Lung (tissue), 12 donors: ENCODE data around the gene AAGAB. TPM values are rescaled to one million over a fixed set of nuclear protein-coding genes. Genes with fewer than 3 reads are reported as not detected.

ENCODE experiments used
- ATAC-seq: fragments of 200-7000 bp; cut with Tn5 transposase; one replicate; pipeline ENCODE4 v1.9.1; 2020; ENCODE audit warnings: moderate number of reproducible peaks; ENCODE audit not compliant: insufficient read depth, low FRiP score
- DNase-seq, 3 donors: peaks; one replicate each; pipeline ENCODE4 v3.0.0-alpha.2; 2013 to 2017
- H3K27ac ChIP-seq, 2 donors: one replicate each; pipeline ENCODE4 v1.5.1; 2013; ENCODE audit warnings: mild to moderate bottlenecking in 2 of 2, moderate library complexity in 2 of 2, control low read depth in 1 of 2, inconsistent platforms in 1 of 2, low read depth in 1 of 2, low read length in 1 of 2
- H3K27me3 ChIP-seq, 3 donors: one replicate each; pipeline ENCODE4 v1.5.1; 2013; ENCODE audit warnings: low read length in 2 of 3; ENCODE audit not compliant: control insufficient read depth in 3 of 3, insufficient read depth in 3 of 3
- H3K36me3 ChIP-seq, 4 donors: one replicate each; pipeline ENCODE4 v1.5.1; 2013; ENCODE audit warnings: low read length in 4 of 4, mild to moderate bottlenecking in 1 of 4, moderate library complexity in 1 of 4; ENCODE audit not compliant: control insufficient read depth in 4 of 4, insufficient read depth in 4 of 4
- H3K4me1 ChIP-seq, 5 donors: one replicate each; pipeline ENCODE4 v1.5.1; 2013; ENCODE audit warnings: low read length in 5 of 5, mild to moderate bottlenecking in 2 of 5, moderate library complexity in 1 of 5; ENCODE audit not compliant: control insufficient read depth in 5 of 5, insufficient read depth in 5 of 5
- H3K4me3 ChIP-seq: one replicate; pipeline ENCODE4 v1.5.1; 2013; ENCODE audit warnings: mild to moderate bottlenecking, control low read depth, moderate library complexity
- H3K9ac ChIP-seq, 2 donors: one replicate each; pipeline ENCODE4 v1.5.1; 2013; ENCODE audit warnings: low read length in 2 of 2, control low read depth in 1 of 2; ENCODE audit not compliant: insufficient read depth in 1 of 2
- H3K9me3 ChIP-seq, 4 donors: one replicate each; pipeline ENCODE4 v1.5.1; 2013; ENCODE audit warnings: low read length in 3 of 4, mild to moderate bottlenecking in 1 of 4, moderate library complexity in 1 of 4; ENCODE audit not compliant: control insufficient read depth in 4 of 4, insufficient read depth in 3 of 4
- WGBS, 2 donors: extraction: QIAGEN DNeasy Blood & Tissue Kit; methylation state at CpG; one replicate each; pipeline ENCODE4 v1.1.7; 2013; 5-methylcytosine and 5-hydroxymethylcytosine counted together
- polyA plus RNA-seq, 2 donors: library from polyadenylated mRNA; stranded (reverse); fragments of 200-250 nt; gene quantifications; one replicate each; pipeline ENCODE4 v1.2.1, GENCODE V29; 2013
- total RNA-seq, 2 donors: library from RNA; depleted of rRNA in 1 of 2; stranded (reverse); fragments of >200 nt in 1 of 2; gene quantifications; one replicate each; pipeline ENCODE4 v1.2.1, GENCODE V29; 2014 to 2021
- TF ChIP-seq, protein P1 (sequence below): IDR thresholded peaks from 2 replicates; pipeline ENCODE4 v1.5.1; 2012; ENCODE audit warnings: mild to moderate bottlenecking; ENCODE audit errors: control extremely low read depth, extremely low read depth
- donor health status: control.
- donor health status: control.
- donor health status: Bipolar disorder and iron deficiency.
- donor health status: healthy.
- donor health status: DM: yes; HTN: yes; CAD: no.

AAGAB gene
- total and polyA plus RNA-seq, 4 donors: 11.5 to 34.5 (median 26.4) TPM

DNA sequence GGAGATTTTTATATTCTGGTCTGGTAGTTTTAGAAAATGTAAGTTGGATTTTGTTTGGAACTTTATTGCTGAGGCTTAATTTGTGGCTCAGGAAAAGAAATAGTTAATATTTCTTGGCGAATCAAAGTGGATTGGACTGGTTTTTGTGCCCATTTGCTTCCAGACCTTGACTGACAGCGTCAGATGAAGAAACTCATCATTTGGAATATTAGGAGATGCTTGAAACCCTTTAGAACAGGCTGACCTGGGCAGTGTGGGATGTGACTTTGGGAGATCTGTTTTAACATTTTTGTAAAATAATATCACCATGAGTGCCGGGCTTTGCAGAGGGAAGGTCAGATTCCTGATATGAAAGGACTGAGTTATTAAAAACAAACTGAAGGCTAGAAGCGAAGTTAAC, 83.0 kb downstream of the AAGAB start:
- no peak for DNase-seq
- WGBS, 2 donors: 87 to 90% methylated on average over 4 of the region's 4 CpGs
- Histone ChIP-seq H3K4me1 (peaks cover 7 to 47% (median 23%) of the 10 kb centered on the region in 5 donors), H3K9me3 (no peaks in the 10 kb centered on the region), H3K27ac (no peak overlapping the region), H3K9ac (no peak overlapping the region), H3K36me3 (peaks cover 4 to 42% (median 27%) of the 10 kb centered on the region in 4 donors), H3K4me3 (no peak overlapping the region), H3K27me3 (no peaks in the 10 kb centered on the region)
- TF ChIP-seq, protein P1, sequence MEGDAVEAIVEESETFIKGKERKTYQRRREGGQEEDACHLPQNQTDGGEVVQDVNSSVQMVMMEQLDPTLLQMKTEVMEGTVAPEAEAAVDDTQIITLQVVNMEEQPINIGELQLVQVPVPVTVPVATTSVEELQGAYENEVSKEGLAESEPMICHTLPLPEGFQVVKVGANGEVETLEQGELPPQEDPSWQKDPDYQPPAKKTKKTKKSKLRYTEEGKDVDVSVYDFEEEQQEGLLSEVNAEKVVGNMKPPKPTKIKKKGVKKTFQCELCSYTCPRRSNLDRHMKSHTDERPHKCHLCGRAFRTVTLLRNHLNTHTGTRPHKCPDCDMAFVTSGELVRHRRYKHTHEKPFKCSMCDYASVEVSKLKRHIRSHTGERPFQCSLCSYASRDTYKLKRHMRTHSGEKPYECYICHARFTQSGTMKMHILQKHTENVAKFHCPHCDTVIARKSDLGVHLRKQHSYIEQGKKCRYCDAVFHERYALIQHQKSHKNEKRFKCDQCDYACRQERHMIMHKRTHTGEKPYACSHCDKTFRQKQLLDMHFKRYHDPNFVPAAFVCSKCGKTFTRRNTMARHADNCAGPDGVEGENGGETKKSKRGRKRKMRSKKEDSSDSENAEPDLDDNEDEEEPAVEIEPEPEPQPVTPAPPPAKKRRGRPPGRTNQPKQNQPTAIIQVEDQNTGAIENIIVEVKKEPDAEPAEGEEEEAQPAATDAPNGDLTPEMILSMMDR: no peak
- ATAC-seq: no peak

DNA sequence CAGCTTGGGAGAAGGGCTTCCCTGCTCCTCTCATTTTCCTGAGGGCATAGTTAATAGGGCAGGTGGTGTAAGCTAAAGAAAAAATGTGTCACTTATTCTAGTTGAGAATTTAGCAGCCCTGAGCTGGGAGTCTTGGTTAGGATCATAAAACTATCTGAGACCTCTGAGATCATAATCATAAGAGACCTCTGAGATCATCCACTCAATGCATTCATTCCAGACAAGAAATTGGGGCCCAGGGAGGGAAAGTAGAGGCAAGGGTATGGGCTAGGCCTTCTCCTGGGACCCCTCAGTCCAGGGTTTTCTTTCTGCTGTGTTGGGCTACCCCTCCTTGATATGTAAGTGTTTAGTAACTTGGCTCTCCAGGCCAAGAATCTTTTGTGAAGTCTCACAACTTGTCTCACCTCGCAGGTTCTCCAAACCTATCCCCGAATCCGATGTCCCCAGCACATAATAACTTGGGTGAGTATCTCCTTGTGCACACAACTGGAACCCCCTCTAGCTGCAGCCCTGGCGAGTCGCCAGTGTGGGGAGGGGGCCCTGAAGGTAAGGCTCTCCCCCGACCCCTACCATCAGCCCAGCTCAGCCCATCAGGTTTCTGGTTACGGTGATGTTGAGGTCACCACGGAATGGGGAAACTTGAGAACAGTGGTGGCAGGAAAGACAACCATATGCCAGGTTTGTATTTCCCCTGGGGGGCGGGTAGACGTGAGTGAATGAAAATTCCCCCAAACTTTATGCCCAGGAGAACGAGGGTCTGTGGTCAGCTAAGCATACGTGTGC, 84.1 kb downstream of the AAGAB start:
- Histone ChIP-seq H3K36me3 (peaks cover 4 to 39% (median 30%) of the 10 kb centered on the region in 4 donors), H3K4me1 (peaks cover 0 to 46% (median 15%) of the 10 kb centered on the region in 5 donors), H3K9ac (no peak overlapping the region), H3K4me3 (no peak overlapping the region), H3K27me3 (no peaks in the 10 kb centered on the region), H3K27ac (peak overlapping the region in 1 of 2 donors; percentile 34), H3K9me3 (no peaks in the 10 kb centered on the region)
- DNase-seq (no peak), ATAC-seq (no peak)
- WGBS, 2 donors: 87 to 88% methylated on average over 12 of the region's 12 CpGs
- TF ChIP-seq, protein P1: no peak

DNA sequence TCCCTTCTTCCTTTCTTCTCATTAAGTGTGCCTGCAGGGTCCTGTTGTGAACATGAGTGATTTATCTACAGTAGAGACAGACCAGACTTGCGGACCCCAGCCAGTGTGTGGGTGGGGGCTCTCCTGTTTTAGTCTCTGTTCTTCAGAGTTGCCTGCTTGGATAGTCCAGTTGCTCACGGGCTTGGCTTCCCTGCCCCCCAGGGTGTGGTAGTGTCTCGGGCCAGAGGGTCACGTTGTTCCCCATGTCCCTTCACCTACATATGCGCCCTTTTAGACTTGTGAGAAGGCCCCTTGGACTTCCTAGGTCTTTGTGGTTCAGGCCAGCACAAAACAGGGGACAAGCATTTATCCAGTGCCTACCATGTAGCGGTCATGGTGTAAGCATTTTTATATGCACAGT, 85.8 kb downstream of the AAGAB start:
- DNase-seq: no peak
- Histone ChIP-seq H3K4me3 (no peak overlapping the region), H3K27me3 (no peaks in the 10 kb centered on the region), H3K4me1 (peaks cover 2 to 49% (median 19%) of the 10 kb centered on the region in 5 donors), H3K9me3 (no peaks in the 10 kb centered on the region), H3K27ac (peak overlapping the region in 1 of 2 donors; percentile 17), H3K9ac (no peak overlapping the region), H3K36me3 (peaks cover 4 to 32% (median 27%) of the 10 kb centered on the region in 4 donors)
- 89 to 97% methylated on average over 6 of the region's 6 CpGs for WGBS, 2 donors
- TF ChIP-seq, protein P1: no peak
- ATAC-seq: no peak
